T-cell (primary cell): ENCODE measurements around the gene CDH18. TPM values are rescaled to one million over a fixed set of nuclear protein-coding genes. Genes with fewer than 3 reads are reported as not detected.

Source experiments
- ATAC-seq, 4 experiments: fragments of 200-7000 bp in 3 of 4; fragments of 150-1000 bp in 1 of 4; cut with Tn5 transposase; replicated peaks in 1 of 4; 1 replicate in 3 of 4; 2 replicates in 1 of 4; pipeline ENCODE4 v1.10.0; 2021; ENCODE audit warnings: moderate library complexity in 3 of 4, mild to moderate bottlenecking in 2 of 4, moderate number of reproducible peaks in 1 of 4
- CTCF ChIA-PET, 2 donors: fragments of 300-600 bp; sonication (Branson Sonifier 250); formaldehyde crosslinking; loops; one replicate each; lab custom pipeline; 2022; ENCODE audit warnings: antibody characterized with exemption in 2 of 2; lab: Charles Lee
- POLR2A ChIA-PET, 2 donors: fragments of 300-600 bp; sonication (Branson Sonifier 250); formaldehyde crosslinking; loops; one replicate each; lab custom pipeline; 2022; ENCODE audit warnings: antibody characterized with exemption in 2 of 2; lab: Charles Lee
- DNase-seq, 35 experiments: peaks; one replicate each; pipeline versions ENCODE4 v3.0.0 to v3.0.0-alpha.2; 2013 to 2023
- H3K27ac ChIP-seq: one replicate; pipeline ENCODE4 v1.5.1; 2013; ENCODE audit warnings: low read length
- H3K27me3 ChIP-seq, 2 experiments: replicated peaks in 1 of 2; 1 replicate in 1 of 2; 2 replicates in 1 of 2; pipeline versions ENCODE4 v1.6.1 to v1.7.0; 2013; ENCODE audit warnings: low read length in 1 of 2, mixed read lengths in 1 of 2; ENCODE audit not compliant: control insufficient read depth in 2 of 2, insufficient read depth in 2 of 2; ENCODE audit errors: extremely low read depth in 1 of 2
- H3K36me3 ChIP-seq, 2 donors: 1 replicate in 1 of 2; 2 replicates in 1 of 2; pipeline versions ENCODE4 v1.6.1 to v1.7.0; 2013; ENCODE audit warnings: low read length in 1 of 2; ENCODE audit not compliant: control insufficient read depth in 2 of 2, insufficient read depth in 1 of 2; ENCODE audit errors: extremely low read depth in 1 of 2
- H3K4me1 ChIP-seq, 2 experiments: 1 replicate in 1 of 2; 2 replicates in 1 of 2; pipeline versions ENCODE4 v1.6.1 to v1.7.0; 2013; ENCODE audit warnings: low read length in 2 of 2, mixed read lengths in 1 of 2; ENCODE audit not compliant: insufficient read depth in 2 of 2, control insufficient read depth in 1 of 2; ENCODE audit errors: extremely low read depth in 1 of 2
- H3K4me3 ChIP-seq, 2 donors: 1 replicate in 1 of 2; 2 replicates in 1 of 2; pipeline versions ENCODE4 v1.5.1 to v1.7.0; 2013; ENCODE audit warnings: mild to moderate bottlenecking in 2 of 2, low read length in 1 of 2, moderate library complexity in 1 of 2; ENCODE audit not compliant: control insufficient read depth in 1 of 2; ENCODE audit errors: extremely low read depth in 1 of 2
- H3K9me3 ChIP-seq: 2 replicates; pipeline ENCODE4 v1.7.0; 2013
- H3K27ac Mint-ChIP-seq, 2 donors: one replicate each; pipeline ENCODE4 v1.8.0; 2020 to 2021; ENCODE audit warnings: mild to moderate bottlenecking in 2 of 2, mixed read lengths in 2 of 2
- H3K27me3 Mint-ChIP-seq, 2 donors: one replicate each; pipeline ENCODE4 v1.8.0; 2021 to 2022; ENCODE audit warnings: mixed read lengths in 2 of 2
- H3K36me3 Mint-ChIP-seq: one replicate; pipeline ENCODE4 v1.8.0; 2021; ENCODE audit warnings: mixed read lengths
- H3K4me1 Mint-ChIP-seq, 3 donors: one replicate each; pipeline ENCODE4 v1.8.0; 2020 to 2022; ENCODE audit warnings: mixed read lengths in 3 of 3, mild to moderate bottlenecking in 1 of 3
- H3K4me3 Mint-ChIP-seq, 3 donors: one replicate each; pipeline ENCODE4 v1.8.0; 2020 to 2022; ENCODE audit warnings: mild to moderate bottlenecking in 3 of 3, mixed read lengths in 3 of 3, moderate library complexity in 3 of 3
- H3K9me3 Mint-ChIP-seq, 3 donors: one replicate each; pipeline ENCODE4 v1.8.0; 2020 to 2022; ENCODE audit warnings: mixed read lengths in 3 of 3
- WGBS: methylation state at CpG from one replicate; pipeline ENCODE4 v1.1.5; 2013; ENCODE audit warnings: missing lambda C conversion rate; ENCODE audit not compliant: insufficient coverage; 5-methylcytosine and 5-hydroxymethylcytosine counted together
- total RNA-seq, 35 experiments: library from RNA in 6 of 35; stranded (reverse) in 6 of 35; fragments of 120-200 nt in 1 of 35; gene quantifications; one replicate each; pipeline versions ENCODE4 v1.2.1 to v1.2.4 and lab custom pipeline; 2013 to 2026

Gene CDH18
- total RNA-seq, 5 donors from 2014 or later (not counting 1 experiment from before 2014, with no cell fraction given), result not detected

DNA sequence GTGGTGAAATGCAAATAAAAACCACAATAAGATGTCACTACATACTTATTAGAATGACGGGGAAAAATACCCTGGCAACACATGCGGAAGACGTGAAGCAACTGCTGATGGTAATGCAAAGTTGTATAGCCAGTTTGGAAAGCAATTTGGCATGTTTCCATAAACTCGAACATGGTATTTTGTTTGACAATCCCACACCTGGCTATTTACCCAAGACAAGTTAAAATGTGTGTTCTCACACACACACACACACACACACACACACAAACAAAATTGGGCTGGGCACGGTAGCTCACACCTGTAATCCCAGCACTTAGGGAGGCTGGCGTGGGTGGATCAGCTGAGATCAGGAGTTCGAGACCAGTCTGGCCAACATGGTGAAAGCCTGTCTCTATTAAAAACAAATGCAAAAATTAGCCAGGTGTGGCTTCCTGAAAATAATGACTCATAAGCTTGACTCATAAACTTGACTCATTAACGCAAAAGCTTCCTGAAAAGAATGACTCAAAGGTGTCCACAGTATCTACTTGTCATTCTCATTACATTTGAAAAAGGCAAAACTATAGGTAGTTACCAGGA is 456.5 kb downstream of the CDH18 start:
- Histone ChIP-seq H3K4me1 (no peaks in the 10 kb centered on the region), H3K27me3 (no peaks in the 10 kb centered on the region), H3K27ac (no peak overlapping the region), H3K36me3 (no peaks in the 10 kb centered on the region), H3K4me3 (no peak overlapping the region), H3K9me3 (peaks cover 2% of the 10 kb centered on the region)
- Mint-ChIP-seq H3K4me3 (no peak overlapping the region), H3K27ac (no peak overlapping the region), H3K27me3 (no peaks in the 10 kb centered on the region), H3K36me3 (no peaks in the 10 kb centered on the region), H3K4me1 (no peaks in the 10 kb centered on the region), H3K9me3 (peaks cover 12 to 18% (median 13%) of the 10 kb centered on the region in 3 donors)
- ChIA-PET CTCF (no interaction called here), POLR2A (no interaction called here)
- no peak for ATAC-seq
- WGBS, result 80% methylated on average over 4 of the region's 8 CpGs
- DNase-seq, result no peak

DNA sequence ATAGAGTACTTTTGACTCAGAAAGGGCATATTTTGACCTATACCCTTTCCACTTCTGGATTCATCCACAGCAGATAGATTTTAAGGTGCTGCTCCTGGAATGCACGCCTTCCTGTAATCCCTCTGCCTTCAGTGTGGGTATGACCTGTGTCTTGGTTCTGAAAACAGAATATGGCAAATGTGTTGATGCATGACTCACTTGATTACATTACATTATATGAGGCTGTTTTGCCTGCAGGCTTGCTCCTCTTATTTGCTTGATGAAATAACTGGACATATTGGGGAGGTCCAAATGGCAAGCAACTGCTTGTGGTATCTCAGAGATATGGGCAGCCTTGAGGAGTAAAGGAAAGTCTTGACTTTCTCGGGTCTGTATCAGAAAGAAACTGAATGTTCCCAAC is 468.6 kb downstream of the CDH18 start:
- H3K4me1 ChIP-seq, result no peaks in the 10 kb centered on the region
- no peak overlapping the region for H3K4me3 ChIP-seq
- H3K9me3 ChIP-seq, result peaks cover 5% of the 10 kb centered on the region
- H3K36me3 Mint-ChIP-seq, result no peaks in the 10 kb centered on the region
- no peaks in the 10 kb centered on the region for H3K4me1 Mint-ChIP-seq
- H3K27me3 Mint-ChIP-seq, result no peaks in the 10 kb centered on the region
- no peak for DNase-seq
- CTCF ChIA-PET, result no interaction called here
- H3K4me3 Mint-ChIP-seq, result no peak overlapping the region
- H3K27me3 ChIP-seq, result no peaks in the 10 kb centered on the region
- no CpG with 5 or more reads among the region's 2 CpGs for WGBS
- no peak for ATAC-seq
- no peak overlapping the region for H3K27ac ChIP-seq
- H3K36me3 ChIP-seq, result no peaks in the 10 kb centered on the region
- no peak overlapping the region for H3K27ac Mint-ChIP-seq
- peaks cover 7 to 9% (median 8%) of the 10 kb centered on the region in 3 donors for H3K9me3 Mint-ChIP-seq
- POLR2A ChIA-PET, result no interaction called here

DNA sequence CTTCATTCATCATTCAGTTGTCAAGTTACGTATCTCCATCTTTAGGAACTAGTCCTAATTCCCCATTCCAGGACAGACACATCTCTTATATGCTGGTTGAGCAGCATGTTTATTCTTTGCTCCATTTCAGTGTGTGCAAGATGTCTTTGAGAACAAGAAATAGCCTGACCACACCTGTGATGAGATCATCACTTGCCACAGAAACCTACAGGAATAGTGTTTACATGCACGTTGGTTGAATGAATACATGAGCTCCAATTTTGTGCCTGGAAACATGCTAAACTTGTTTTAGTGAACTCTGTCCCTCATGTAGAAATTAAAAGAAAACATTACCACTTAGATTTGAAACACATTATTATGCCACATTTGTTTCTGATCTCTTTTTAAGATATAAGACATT is 489.1 kb downstream of the CDH18 start:
- no peak overlapping the region for H3K4me3 ChIP-seq
- H3K27ac ChIP-seq, result no peak overlapping the region
- Mint-ChIP-seq H3K27ac (no peak overlapping the region), H3K27me3 (no peaks in the 10 kb centered on the region), H3K9me3 (peaks cover 4 to 17% (median 12%) of the 10 kb centered on the region in 3 donors), H3K4me3 (no peak overlapping the region), H3K36me3 (no peaks in the 10 kb centered on the region), H3K4me1 (no peaks in the 10 kb centered on the region)
- peaks cover 2% of the 10 kb centered on the region for H3K9me3 ChIP-seq
- DNase-seq (no peak), ATAC-seq (no peak)
- ChIA-PET POLR2A (interaction anchor here in 1 of 2 donors (0.6 kb wide), 1 partner anchor 1148 kb away, joined by 9 read pairs; no protein-coding TSS in a partner anchor), CTCF (no interaction called here)
- no peaks in the 10 kb centered on the region for H3K27me3 ChIP-seq
- H3K36me3 ChIP-seq, result no peaks in the 10 kb centered on the region
- no peaks in the 10 kb centered on the region for H3K4me1 ChIP-seq
- WGBS, result no CpG with 5 or more reads among the region's 2 CpGs

DNA sequence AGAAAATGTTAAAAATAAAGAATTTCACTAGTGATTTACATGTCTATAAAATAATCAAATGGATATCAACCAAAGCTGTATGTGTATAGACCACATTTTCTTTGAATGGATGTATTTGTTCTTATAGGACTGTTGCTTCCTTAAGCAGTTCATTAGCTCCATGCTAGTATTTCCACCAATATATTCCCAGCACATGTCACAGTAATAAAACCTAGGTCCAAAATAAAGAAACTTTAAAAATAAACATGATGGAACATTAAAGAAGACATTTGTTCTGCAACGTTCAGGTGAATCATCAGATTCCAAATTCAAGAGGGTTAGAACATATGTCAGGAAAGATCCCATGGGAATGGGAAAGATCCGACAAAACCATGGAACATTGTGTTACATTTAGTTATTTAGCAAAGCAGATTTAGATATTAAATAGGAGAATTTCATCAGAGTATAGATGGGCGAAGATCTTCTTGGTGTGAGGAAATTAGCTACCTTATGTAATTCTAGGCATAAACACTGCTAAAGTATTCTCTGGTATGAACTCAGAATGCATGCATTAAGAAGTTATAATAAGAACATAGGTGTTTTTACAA is 490.7 kb downstream of the CDH18 start:
- Histone ChIP-seq H3K36me3 (no peaks in the 10 kb centered on the region), H3K4me1 (no peaks in the 10 kb centered on the region), H3K4me3 (no peak overlapping the region), H3K27me3 (no peaks in the 10 kb centered on the region), H3K9me3 (peaks cover 2% of the 10 kb centered on the region), H3K27ac (no peak overlapping the region)
- Mint-ChIP-seq H3K27me3 (no peaks in the 10 kb centered on the region), H3K4me3 (no peak overlapping the region), H3K36me3 (no peaks in the 10 kb centered on the region), H3K27ac (no peak overlapping the region), H3K4me1 (no peaks in the 10 kb centered on the region), H3K9me3 (peaks cover 9 to 17% (median 10%) of the 10 kb centered on the region in 3 donors)
- DNase-seq (no peak), ATAC-seq (no peak)
- CTCF ChIA-PET, result no interaction called here
- WGBS, result 83% methylated on average over 1 of the region's 3 CpGs
- POLR2A ChIA-PET, result no interaction called here

DNA sequence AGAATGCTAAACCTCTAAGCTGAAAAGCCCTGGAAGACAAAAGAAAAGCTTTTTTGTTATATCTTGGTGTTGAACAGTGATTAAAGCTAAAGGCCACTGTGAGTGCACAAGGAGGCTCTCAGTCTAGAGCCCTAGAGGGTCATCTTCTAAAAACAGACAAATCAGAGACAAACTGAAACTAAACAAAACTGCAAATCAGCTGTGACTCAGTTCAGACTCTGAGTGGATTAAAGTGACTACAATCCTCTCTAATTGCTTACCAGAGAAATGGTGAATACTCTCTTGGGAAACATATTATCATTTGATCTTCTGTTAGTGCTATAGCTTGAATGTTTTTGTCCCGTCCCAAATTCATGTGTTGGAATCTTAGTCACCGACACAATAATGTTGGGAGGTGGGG is 491.9 kb downstream of the CDH18 start:
- no peak for ATAC-seq
- CTCF ChIA-PET, result interaction anchor here in 1 of 2 donors (0.7 kb wide), 1 partner anchor 981 kb away, joined by 3 read pairs; no protein-coding TSS in a partner anchor

DNA sequence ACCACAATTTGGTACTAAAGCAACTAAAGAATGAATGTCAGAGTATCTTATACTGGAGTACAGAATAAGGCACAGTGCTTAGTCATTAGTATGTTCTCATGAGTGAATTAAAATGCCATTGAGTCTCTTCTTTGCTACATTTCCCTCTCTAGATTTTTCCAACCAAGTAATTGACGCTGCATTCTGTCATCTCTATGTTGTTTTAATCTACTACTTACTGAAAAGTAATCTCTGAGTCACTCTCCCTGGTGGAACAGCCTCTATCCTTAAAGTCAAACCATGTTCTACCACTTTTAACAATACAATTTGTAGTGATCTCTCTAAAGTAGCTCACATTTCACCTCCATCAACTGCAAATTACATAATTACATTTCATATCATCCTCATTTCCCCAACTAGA is 495.1 kb downstream of the CDH18 start:
- Histone ChIP-seq H3K36me3 (no peaks in the 10 kb centered on the region), H3K27ac (no peak overlapping the region), H3K4me1 (no peaks in the 10 kb centered on the region), H3K4me3 (no peak overlapping the region), H3K9me3 (no peaks in the 10 kb centered on the region), H3K27me3 (no peaks in the 10 kb centered on the region)
- no peaks in the 10 kb centered on the region for H3K27me3 Mint-ChIP-seq
- POLR2A ChIA-PET, result no interaction called here
- H3K9me3 Mint-ChIP-seq, result peaks cover 10 to 23% (median 12%) of the 10 kb centered on the region in 3 donors
- no peaks in the 10 kb centered on the region for H3K4me1 Mint-ChIP-seq
- no peak for ATAC-seq
- no peak overlapping the region for H3K4me3 Mint-ChIP-seq
- no peak overlapping the region for H3K27ac Mint-ChIP-seq
- no peaks in the 10 kb centered on the region for H3K36me3 Mint-ChIP-seq
- CTCF ChIA-PET, result no interaction called here
- no peak for DNase-seq
- WGBS, result no CpG with 5 or more reads among the region's 1 CpG

More for the DNA sequence above, 491.9 kb downstream of the CDH18 start:
- no peaks in the 10 kb centered on the region for H3K27me3 ChIP-seq
- Mint-ChIP-seq H3K27me3 (no peaks in the 10 kb centered on the region), H3K9me3 (peaks cover 10 to 13% (median 11%) of the 10 kb centered on the region in 3 donors), H3K4me1 (no peaks in the 10 kb centered on the region), H3K27ac (no peak overlapping the region), H3K4me3 (no peak overlapping the region), H3K36me3 (no peaks in the 10 kb centered on the region)
- no peaks in the 10 kb centered on the region for H3K9me3 ChIP-seq
- no peaks in the 10 kb centered on the region for H3K36me3 ChIP-seq
- DNase-seq, result no peak
- no peak overlapping the region for H3K27ac ChIP-seq
- 100% methylated on average over 1 of the region's 2 CpGs for WGBS
- no peaks in the 10 kb centered on the region for H3K4me1 ChIP-seq
- H3K4me3 ChIP-seq, result no peak overlapping the region
- POLR2A ChIA-PET, result no interaction called here
